Smooth muscle cell (in vitro differentiated cells): ENCODE data around the gene ZNF346. TPM values are rescaled to one million over a fixed set of nuclear protein-coding genes. Genes with fewer than 3 reads are reported as not detected.
A peak's percentile ranks its signal among the peaks of the same experiment; 100 is the strongest.

Experiments
- DNase-seq: peaks from one replicate; lab custom pipeline; 2025; ENCODE audit not compliant: unreplicated experiment; lab: John Stamatoyannopoulos, UW
- H2AFZ ChIP-seq: fragments of 200-600 bp; sonication (generic); 2 replicates; pipeline ENCODE4 v1.6.0; 2016; ENCODE audit warnings: antibody characterized with exemption, low read depth, mild to moderate bottlenecking
- H3F3A ChIP-seq: fragments of 200-600 bp; sonication (generic); 2 replicates; pipeline ENCODE4 v1.6.0; 2017; ENCODE audit warnings: antibody characterized with exemption, low read depth
- H3K27ac ChIP-seq: fragments of 200-600 bp; sonication (generic); 2 replicates; pipeline ENCODE4 v1.5.1; 2016; ENCODE audit warnings: low read depth, mild to moderate bottlenecking
- H3K27me3 ChIP-seq: fragments of 200-600 bp; sonication (generic); 2 replicates; pipeline ENCODE4 v1.6.1; 2016; ENCODE audit warnings: low read depth, mild to moderate bottlenecking
- H3K36me3 ChIP-seq: fragments of 200-600 bp; sonication (generic); 2 replicates; pipeline ENCODE4 v1.5.1; 2016; ENCODE audit warnings: low read depth
- H3K4me1 ChIP-seq: fragments of 200-600 bp; sonication (generic); 2 replicates; pipeline ENCODE4 v1.5.1; 2016; ENCODE audit warnings: low read depth
- H3K4me2 ChIP-seq: fragments of 200-600 bp; sonication (generic); 2 replicates; pipeline ENCODE4 v1.6.0; 2016; ENCODE audit warnings: mild to moderate bottlenecking
- H3K4me3 ChIP-seq: fragments of 200-600 bp; sonication (generic); 2 replicates; pipeline ENCODE4 v1.5.1; 2016; ENCODE audit warnings: mild to moderate bottlenecking
- H3K79me2 ChIP-seq: fragments of 200-600 bp; sonication (generic); 2 replicates; pipeline ENCODE4 v1.6.0; 2016; ENCODE audit warnings: low read depth, mild to moderate bottlenecking
- H3K9ac ChIP-seq: fragments of 200-600 bp; sonication (generic); 2 replicates; pipeline ENCODE4 v1.6.0; 2016; ENCODE audit warnings: low read depth
- H3K9me3 ChIP-seq: fragments of 200-600 bp; sonication (generic); replicated peaks from 2 replicates; pipeline ENCODE4 v1.5.1; 2016; ENCODE audit warnings: low read depth
- H4K20me1 ChIP-seq: fragments of 200-600 bp; sonication (generic); 2 replicates; pipeline ENCODE4 v1.6.0; 2016; ENCODE audit warnings: low read depth
- CTCF ChIP-seq: fragments of 200-600 bp; sonication (generic); IDR thresholded peaks from 2 replicates; pipeline ENCODE4 v1.5.1; 2017; ENCODE audit warnings: borderline replicate concordance, mild to moderate bottlenecking, antibody characterized with exemption; ENCODE audit not compliant: insufficient read depth, poor library complexity, severe bottlenecking
- WGBS: methylation state at CpG from one replicate; pipeline ENCODE4 v1.1.7; 2016; ENCODE audit warnings: low lambda C conversion rate; 5-methylcytosine and 5-hydroxymethylcytosine counted together
- polyA plus RNA-seq: library from polyadenylated mRNA; unstranded; fragments of >200 nt; fragmentation: Nextera tagmentation; extraction: Ambion mirVana; gene quantifications from 2 replicates; pipeline ENCODE4 v1.2.1, GENCODE V29; 2016
- total RNA-seq: library from RNA; depleted of rRNA; stranded (reverse); fragments of >200 nt; gene quantifications from 2 replicates; pipeline ENCODE4 v1.2.3, GENCODE V29; 2014

The ZNF346 gene
- total and polyA plus RNA-seq, 2 experiments from 2014 or later: 6.9 to 14.8 TPM

GRCh38 chr5:177116631-177117373 lies 94.3 kb downstream of the ZNF346 start:
- no peak for DNase-seq
- H3K79me2 ChIP-seq: no peaks in the 10 kb centered on the region
- no peak overlapping the region for H3K27ac ChIP-seq
- H4K20me1 ChIP-seq: no peaks in the 10 kb centered on the region
- H2AFZ ChIP-seq: peak overlapping the region; percentile 59
- no peaks in the 10 kb centered on the region for H3K4me1 ChIP-seq
- no peaks in the 10 kb centered on the region for H3K9me3 ChIP-seq
- TF ChIP-seq CTCF: no peak
- no peak overlapping the region for H3K4me2 ChIP-seq
- H3K27me3 ChIP-seq: no peaks in the 10 kb centered on the region
- H3K4me3 ChIP-seq: no peak overlapping the region
- H3F3A ChIP-seq: no peaks in the 10 kb centered on the region
- H3K36me3 ChIP-seq: no peaks in the 10 kb centered on the region
- WGBS: 60% methylated on average over 48 of the region's 49 CpGs
- no peak overlapping the region for H3K9ac ChIP-seq

DNA sequence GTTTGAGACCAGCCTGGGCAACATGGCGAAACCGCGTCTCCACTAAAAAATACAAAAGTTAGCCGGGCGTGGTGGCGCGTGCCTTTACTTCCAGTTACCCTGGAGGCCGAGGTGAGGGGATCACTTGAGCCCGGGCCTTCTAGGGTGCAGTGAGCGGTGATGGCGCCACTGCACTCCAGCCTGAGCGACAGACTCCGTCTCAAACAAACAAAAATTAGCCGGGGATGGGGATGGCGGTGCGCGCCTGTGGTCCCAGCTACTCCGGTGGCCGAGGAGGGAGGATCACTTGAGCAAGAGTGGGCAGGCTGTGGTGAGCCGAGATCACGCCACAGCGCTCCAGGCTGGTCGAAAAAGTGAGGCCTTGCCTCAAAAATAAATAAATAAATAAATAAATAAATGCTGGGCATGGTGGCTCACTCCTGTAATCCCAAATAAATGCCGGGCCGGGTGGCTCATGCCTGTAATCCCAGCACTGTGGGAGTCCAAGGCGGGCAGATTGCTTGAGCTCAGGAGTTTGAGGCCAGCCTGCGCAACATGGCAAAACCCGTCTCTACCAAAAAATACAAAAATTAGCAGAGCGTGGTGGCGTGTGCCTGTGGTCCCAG lies 95.0 kb downstream of the ZNF346 start:
- Histone ChIP-seq H3K27ac (no peak overlapping the region), H3K4me3 (no peak overlapping the region), H3K4me2 (no peak overlapping the region), H3K36me3 (no peaks in the 10 kb centered on the region), H3F3A (no peaks in the 10 kb centered on the region), H2AFZ (no peak overlapping the region), H4K20me1 (no peaks in the 10 kb centered on the region), H3K4me1 (no peaks in the 10 kb centered on the region), H3K9me3 (no peaks in the 10 kb centered on the region), H3K79me2 (no peaks in the 10 kb centered on the region), H3K27me3 (no peaks in the 10 kb centered on the region), H3K9ac (no peak overlapping the region)
- DNase-seq: no peak
- 97% methylated on average over 30 of the region's 30 CpGs for WGBS
- no peak for TF ChIP-seq CTCF

DNA sequence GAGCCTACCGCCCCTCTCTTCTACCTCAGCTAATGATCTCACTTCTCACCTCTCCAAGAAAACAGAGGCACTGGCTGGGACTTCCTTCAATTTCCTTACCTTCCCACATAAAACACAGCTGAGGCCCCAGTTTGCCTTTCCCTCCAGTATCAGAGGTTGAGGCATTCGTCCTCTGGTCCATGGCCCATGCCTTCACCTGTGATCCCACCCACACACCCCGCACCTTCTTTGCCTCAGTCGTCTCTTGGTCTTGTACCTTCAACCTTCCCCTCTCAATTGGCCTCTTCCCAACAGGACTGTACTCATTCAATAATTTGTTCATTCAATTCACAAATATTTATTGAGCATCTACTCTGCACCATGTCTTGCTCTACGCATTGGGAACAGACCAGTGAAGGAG lies 100.1 kb downstream of the ZNF346 start:
- Histone ChIP-seq H4K20me1 (no peaks in the 10 kb centered on the region), H3K27me3 (no peaks in the 10 kb centered on the region)
- WGBS: 95% methylated on average over 5 of the region's 5 CpGs

More for the DNA sequence above, 100.1 kb downstream of the ZNF346 start:
- H3K9me3 ChIP-seq: no peaks in the 10 kb centered on the region
- no peaks in the 10 kb centered on the region for H3K4me1 ChIP-seq
- no peak for TF ChIP-seq CTCF
- H2AFZ ChIP-seq: no peak overlapping the region
- no peaks in the 10 kb centered on the region for H3K79me2 ChIP-seq
- H3K4me2 ChIP-seq: no peak overlapping the region
- no peak overlapping the region for H3K27ac ChIP-seq
- DNase-seq: no peak
- no peaks in the 10 kb centered on the region for H3K36me3 ChIP-seq
- no peaks in the 10 kb centered on the region for H3F3A ChIP-seq
- H3K9ac ChIP-seq: no peak overlapping the region
- no peak overlapping the region for H3K4me3 ChIP-seq
